Fibroblast of pulmonary artery (primary cell): Measurements from ENCODE around the gene SREK1.

ENCODE experiments used
- DNase-seq: peaks from one replicate; pipeline ENCODE4 v3.0.0-alpha.2; 2010; ENCODE audit warnings: low read depth
- H3K4me3 ChIP-seq: replicated peaks from 2 replicates; pipeline ENCODE4 v1.5.1; 2011; ENCODE audit warnings: low read depth, mild to moderate bottlenecking, control low read depth, low read length, moderate library complexity
- TF ChIP-seq, protein P1 (sequence below): IDR thresholded peaks from 2 replicates; pipeline ENCODE4 v1.5.1; 2011; ENCODE audit warnings: mild to moderate bottlenecking, control low read depth, low read length, inconsistent platforms; ENCODE audit errors: missing control alignments

SREK1 gene

DNA sequence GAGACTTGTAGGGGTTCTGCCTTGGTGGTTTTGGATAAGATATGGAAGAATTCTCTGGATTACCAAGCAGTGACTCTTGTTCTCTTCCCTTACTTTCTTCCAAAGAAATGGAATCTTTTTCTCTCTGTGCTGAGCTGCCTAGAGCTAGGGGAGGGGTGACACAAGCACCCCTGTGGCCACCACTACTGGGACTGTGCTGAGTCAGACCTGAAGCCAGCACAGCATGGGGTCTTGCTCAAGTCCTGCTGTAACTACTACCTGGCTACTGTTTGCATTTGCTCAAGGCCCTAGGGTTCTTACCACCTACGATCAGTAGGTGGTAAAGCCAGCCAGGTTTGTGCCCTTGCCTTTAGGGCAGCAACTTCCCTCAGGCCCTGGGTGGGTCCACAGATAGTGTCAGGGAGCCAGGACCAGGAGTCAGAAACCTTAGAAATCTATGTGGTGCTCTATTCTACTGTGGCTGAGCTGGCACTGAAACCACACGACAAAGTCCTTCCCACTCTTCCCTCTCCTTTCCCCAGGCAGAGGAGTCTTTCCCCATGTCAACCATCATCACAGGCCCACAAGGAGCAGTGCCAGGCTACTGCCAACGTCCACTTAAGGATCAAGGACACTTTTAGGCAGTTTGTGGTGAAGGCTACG is 53.8 kb downstream of the SREK1 start:
- no peak overlapping the region for H3K4me3 ChIP-seq
- DNase-seq = no peak
- TF ChIP-seq, protein P1, sequence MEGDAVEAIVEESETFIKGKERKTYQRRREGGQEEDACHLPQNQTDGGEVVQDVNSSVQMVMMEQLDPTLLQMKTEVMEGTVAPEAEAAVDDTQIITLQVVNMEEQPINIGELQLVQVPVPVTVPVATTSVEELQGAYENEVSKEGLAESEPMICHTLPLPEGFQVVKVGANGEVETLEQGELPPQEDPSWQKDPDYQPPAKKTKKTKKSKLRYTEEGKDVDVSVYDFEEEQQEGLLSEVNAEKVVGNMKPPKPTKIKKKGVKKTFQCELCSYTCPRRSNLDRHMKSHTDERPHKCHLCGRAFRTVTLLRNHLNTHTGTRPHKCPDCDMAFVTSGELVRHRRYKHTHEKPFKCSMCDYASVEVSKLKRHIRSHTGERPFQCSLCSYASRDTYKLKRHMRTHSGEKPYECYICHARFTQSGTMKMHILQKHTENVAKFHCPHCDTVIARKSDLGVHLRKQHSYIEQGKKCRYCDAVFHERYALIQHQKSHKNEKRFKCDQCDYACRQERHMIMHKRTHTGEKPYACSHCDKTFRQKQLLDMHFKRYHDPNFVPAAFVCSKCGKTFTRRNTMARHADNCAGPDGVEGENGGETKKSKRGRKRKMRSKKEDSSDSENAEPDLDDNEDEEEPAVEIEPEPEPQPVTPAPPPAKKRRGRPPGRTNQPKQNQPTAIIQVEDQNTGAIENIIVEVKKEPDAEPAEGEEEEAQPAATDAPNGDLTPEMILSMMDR = no peak

DNA sequence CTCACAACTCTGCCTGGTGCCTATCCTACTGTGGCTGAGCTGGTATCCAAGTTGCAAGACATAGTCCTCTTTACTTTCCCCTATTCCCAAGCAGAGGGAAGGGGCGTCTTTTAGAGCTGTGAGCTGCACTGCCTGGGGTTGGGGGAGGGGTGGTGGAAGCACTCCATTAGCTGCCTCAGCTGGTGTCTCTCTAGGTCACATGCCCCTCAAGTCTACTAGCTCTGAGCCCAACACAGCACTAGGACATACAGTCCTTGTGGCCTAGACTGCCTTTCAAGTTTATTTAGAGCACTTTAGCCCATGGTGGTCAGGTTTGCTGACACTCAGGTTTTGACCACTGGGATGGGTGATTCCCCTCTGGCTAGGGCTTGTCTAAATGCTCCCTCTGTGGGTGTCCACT is 54.7 kb downstream of the SREK1 start:
- DNase-seq = no peak
- no peak overlapping the region for H3K4me3 ChIP-seq
- TF ChIP-seq, protein P1 = no peak

DNA sequence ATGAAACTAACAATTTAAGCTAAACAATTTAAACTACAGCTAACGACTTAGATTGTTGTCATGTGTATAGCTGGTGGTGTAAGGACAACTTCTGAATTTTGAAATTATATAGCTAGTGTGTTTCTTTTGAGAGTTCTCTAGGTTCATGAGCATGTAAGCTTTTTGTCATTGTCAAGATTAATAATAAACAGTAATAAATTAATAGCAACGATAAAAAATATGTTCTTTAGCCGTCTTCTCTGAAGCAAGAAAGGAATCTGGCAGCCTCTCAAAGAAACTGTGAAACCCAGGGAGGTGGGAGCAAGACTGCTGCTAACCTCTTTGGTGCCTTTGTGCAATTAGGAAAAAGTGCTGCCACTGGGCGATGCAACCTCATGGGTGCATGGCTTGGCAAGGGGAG is 59.4 kb downstream of the SREK1 start:
- no peak for DNase-seq
- H3K4me3 ChIP-seq = no peak overlapping the region
- TF ChIP-seq, protein P1 = no peak

DNA sequence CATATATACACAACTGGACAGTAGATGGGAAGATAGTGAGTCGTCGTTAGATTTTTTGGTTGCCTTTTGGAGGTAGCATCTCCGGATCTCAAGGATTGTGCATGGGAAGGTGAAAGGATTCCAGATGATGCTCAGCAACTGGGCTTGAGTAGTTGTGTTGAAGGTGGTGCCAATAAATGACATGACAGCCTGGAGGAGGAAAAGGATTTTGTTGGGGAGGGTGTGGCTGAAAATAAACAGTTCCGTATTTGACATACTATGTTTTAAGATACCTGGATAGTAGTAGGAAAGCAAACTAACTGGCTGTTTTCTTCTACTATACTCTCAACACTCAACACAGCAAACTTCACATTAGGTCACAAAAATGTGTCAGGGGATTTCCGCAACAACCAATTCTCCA is 62.4 kb downstream of the SREK1 start:
- TF ChIP-seq, protein P1 = no peak
- H3K4me3 ChIP-seq = no peak overlapping the region
- DNase-seq = no peak

DNA sequence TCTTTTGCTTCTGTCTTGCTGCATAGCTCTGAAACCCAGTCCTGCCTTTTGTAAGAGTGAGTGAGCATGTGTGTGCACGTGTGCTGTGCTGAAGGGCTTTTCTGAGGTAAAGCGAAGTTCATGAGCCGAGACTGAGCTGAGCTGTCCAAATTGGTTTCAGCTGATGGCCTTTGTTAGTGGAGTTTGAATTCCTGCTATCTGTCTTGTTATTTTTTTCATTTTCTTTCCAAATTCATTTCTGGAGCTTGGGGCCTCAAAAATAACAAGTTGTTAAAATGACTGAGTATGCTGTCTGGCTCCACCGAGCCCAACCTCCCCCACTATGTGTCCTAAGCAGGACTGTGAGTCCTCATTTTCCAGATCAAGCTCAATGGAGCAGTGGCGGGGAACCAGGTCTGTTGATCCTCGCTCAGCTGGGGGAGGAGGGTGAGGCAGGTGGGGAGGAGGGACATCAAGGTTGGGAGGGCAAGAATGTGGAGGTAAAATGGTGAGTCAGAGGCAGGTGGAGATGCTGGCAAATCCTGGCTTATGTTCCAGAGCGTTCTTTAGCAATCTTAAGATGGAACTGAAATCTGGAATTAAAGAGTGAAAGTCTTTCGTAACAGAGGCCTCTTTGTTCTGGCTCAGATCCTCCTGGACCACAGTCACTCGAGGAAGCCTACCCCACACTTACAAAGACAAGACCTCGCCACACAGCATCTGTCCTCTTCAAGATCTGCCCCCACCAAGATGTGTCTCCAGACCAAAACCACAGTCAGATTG is 63.9 kb downstream of the SREK1 start:
- DNase-seq = no peak

DNA sequence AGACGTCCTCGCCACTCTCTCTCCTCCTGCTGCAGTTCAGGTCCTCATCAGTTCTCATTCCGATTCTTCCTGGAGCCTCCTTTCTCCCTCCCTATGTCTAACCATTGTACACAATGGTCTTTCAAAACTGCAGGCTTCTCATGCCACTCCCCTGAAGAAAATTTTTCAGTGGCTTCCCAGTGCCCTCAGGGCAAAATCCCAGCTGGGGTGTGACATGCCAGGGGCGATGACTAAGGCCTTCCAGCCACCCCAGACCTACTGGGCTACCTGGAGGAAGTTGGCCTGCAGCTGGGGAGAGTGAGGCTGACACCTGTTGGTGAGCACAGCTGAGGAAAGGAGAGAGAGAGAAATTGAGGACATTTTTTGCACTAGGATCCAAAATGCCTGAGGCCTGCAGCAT is 65.2 kb downstream of the SREK1 start:
- no peak overlapping the region for H3K4me3 ChIP-seq
- DNase-seq = no peak
- TF ChIP-seq, protein P1 = no peak

More for the DNA sequence above, 63.9 kb downstream of the SREK1 start:
- no peak overlapping the region for H3K4me3 ChIP-seq
- TF ChIP-seq, protein P1 = no peak

DNA sequence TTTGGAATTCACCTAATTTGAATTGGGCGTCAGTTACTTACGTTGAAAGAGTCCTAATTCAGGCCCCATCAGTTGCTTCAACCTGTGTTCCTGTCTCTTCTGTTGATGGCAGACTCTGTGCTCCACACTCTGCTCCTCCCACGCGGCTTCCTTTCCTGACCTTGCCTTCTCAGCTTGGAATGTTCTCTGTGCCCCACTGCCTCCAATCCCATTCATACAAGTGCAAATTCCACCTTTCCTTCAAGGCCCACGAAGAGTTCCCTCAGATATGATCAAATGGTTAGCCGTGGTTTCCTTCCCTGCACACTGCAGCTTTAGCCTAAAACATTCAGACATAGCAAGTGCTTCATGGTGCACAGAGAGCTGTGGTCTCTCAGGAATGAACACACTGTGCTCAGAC is 65.7 kb downstream of the SREK1 start:
- TF ChIP-seq, protein P1 = no peak
- DNase-seq = no peak

More for the DNA sequence above, 65.7 kb downstream of the SREK1 start:
- H3K4me3 ChIP-seq = no peak overlapping the region
